SW 1271 (cell line): ENCODE measurements around the gene KCNJ3.
"Not testable (repeated sequence)": the region's sequence is repeated elsewhere in the genome, so short reads cannot be mapped to it uniquely, and the experiment has no call there.

Source experiments
- DNase-seq, 2 experiments: peaks; one replicate each; lab custom pipeline; 2025; lab: John Stamatoyannopoulos, UW

KCNJ3 gene

DNA sequence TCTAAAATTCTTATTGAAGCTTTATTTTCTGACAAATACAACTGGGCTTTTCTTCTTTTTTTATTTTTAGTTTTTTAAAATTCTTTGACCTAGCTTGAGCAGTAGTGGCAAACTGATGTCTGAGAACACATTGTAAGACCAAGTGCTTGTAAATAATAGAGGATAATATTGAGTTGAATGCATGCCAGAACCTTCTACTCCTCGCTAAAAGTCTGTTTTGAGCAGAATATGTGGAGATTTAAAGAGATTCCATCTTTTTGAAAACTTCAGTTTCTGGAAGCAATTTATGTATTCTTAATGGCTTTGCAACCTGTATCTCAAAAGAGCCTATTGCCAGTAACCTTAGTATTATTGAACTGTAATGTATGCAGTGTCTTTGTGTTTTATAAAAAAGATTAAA, 148.3 kb downstream of the KCNJ3 start:
- no peak for DNase-seq

DNA sequence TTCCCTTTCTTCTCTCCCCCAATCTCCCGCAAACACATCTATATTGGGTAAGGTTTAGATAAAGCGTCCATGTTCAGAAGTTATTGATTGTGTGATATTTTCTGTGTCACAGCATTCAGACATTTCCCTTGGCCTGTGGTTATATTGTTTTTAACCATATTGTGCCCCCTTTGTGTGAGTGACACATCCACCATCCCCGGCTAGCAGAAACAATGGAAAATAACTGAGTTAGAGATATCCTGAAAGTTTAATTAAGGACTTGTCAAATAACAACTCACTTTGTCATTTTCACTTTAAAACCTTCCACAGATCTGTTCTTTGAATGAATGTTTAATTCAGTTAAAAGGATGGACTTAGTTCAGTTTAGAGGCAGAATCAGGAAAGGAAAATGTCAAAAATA, 151.0 kb downstream of the KCNJ3 start:
- no peak for DNase-seq

DNA sequence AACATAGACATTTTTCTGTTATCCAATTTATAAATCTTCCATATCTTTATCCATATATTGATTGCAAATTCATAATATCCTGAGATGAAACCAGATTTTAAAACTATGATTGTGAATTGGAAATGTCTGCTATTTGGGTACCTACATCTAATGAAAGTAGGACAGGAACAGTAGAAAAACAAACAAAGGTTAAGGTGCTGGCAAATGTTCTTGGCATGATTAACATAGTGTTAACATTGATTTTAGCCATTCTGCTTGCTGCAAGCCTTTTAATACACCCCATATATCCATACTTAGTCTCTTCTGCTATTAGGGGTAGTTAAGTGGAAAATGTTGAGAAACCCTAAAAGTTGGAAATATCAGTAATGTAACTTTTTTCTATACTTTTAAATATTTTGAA, 152.0 kb downstream of the KCNJ3 start:
- DNase-seq = no peak

DNA sequence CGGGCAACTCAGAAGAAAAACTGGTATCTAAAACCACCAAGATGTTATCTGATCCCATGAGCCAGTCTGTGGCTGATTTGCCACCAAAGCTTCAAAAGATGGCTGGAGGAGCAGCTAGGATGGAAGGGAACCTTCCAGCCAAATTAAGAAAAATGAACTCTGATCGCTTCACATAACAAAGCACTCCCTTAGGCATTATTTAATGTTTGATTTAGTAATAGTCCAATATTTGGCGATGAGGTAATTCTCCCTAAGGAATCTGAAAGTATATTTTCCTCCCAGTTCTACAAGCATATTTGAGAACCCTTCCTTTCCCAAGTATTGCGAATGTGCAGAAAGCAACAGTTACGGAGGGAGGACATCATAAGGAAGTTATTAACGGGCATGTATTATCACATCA, 156.6 kb downstream of the KCNJ3 start:
- no peak for DNase-seq

DNA sequence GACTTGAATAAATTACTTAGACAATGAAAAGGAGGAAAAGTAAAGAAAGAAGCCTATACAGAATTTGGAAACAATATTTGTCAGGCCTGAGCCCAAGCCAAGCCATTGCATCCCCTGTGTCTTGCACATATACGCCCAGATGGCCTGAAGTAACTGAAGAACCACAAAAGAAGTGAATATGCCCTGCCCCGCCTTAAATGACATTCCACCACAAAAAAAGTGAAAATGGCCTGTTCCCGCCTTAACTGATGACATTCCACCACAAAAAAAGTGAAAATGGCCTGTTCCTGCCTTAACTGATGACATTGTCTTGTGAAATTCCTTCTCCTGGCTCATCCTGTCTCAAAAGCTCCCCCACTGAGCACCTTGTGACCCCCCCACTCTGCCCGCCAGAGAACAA, 168.7 kb downstream of the KCNJ3 start:
- not testable (repeated sequence) for DNase-seq

DNA sequence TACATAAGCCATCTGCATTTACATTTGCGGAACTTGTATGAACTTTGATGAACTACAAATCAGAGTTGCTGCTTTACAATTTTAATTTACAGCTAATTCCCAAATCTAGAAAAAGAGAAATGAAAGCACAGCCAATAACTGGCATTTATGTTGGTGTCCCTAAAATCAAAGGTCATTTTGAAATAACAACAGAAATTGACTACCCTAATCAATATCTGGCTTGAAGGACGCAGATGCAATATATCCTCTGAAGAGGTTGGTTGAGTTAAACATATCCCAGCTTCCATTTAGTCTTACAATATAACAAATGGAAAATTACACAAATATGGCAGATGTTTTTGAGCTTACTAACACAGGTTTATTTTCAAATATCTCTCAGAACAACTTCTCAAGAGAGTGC, 177.5 kb downstream of the KCNJ3 start:
- DNase-seq = no peak

DNA sequence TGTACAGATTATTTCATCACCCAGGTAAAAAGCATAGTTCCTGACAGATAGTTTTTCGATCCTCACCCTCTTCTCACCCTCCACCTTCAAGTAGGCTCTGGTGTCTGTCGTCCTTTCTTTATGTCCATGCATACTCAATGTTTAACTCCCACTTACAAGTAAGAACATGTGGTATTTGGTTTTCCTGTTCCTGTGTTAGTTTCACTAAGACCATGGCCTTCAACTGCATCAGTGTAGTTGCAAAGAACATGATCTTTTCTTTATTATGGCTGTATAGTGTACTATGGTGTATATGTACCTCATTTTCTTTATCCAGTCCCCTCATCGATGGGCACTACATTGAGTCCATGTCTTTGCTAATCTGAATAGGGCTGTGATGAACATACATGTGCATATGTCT, 184.2 kb downstream of the KCNJ3 start:
- no peak for DNase-seq

DNA sequence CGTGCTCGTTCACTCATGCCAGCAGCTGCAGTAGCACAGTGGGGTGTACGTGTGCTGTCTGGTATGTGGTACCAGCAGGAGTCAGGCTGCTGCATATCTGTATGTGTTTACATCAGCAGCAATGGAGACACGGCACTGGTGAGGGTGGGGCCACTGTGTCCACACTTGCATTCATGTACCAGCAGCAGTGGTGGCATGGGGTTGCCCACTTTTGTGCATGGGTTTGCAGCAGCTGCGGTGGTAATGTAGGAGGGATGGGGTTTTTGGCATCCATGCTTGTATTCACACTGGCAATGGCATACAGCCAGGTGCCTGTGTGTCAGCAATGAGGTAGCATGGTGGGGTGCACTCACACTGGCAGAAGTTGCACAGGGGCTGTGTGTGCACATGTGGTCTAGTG, 187.8 kb downstream of the KCNJ3 start:
- no peak for DNase-seq

DNA sequence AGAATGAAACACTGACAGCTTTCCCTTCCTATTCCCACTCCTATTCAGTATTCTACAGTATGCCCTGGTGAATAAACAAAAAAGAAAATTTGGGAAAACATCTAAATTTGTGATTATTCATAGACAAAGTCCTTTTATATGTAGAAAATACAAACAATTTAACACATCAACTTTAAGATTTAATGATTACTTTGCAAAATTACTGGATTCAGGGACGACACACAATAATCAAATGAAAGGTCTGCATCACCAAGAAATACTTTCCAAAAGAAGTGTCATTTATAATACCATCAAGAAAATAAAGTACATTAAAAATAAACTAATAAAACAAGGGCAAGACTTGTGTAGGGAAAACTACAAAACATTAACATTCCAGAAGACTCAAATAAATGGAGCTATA, 199.8 kb downstream of the KCNJ3 start:
- no peak for DNase-seq

DNA sequence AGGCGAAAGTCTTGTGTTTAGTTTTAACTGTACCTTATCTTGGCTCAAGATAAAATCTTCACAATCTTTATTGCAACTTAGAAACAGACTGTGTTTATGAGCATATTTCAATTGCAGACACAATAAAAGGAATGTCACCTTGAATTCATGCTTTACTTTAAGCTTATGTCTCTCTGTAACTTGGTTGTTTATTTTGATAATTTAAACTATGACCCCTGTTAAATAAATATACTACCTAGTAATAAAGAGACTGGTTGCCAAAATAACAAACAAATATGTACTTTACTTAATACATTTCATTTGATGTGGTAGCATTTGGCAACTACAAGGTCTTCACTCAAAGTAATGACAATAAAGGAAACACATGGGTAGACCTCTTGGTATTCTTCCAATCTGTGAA, 202.6 kb downstream of the KCNJ3 start:
- DNase-seq = no peak
